Gastroesophageal sphincter (tissue), 4 donors: ENCODE data around the gene SEC14L2. TPM values are rescaled to one million over a fixed set of nuclear protein-coding genes. Genes with fewer than 3 reads are reported as not detected.
"Not testable (repeated sequence)": the region's sequence is repeated elsewhere in the genome, so short reads cannot be mapped to it uniquely, and the experiment has no call there.

Experiments used
- ATAC-seq: fragments of 150-250 bp; one replicate; pipeline ENCODE4 v1.9.1; 2016; ENCODE audit warnings: mild to moderate bottlenecking, moderate library complexity
- H3K27ac ChIP-seq, 4 donors: fragments of 200-600 bp; sonication (generic) in 3 of 4; 1 replicate in 3 of 4; 2 replicates in 1 of 4; pipeline ENCODE4 v1.5.1; 2016 to 2019
- H3K27me3 ChIP-seq: fragments of 200-600 bp; sonication (generic); one replicate; pipeline ENCODE4 v1.5.1; 2019
- H3K36me3 ChIP-seq, 2 donors: fragments of 200-600 bp; sonication (generic); one replicate each; pipeline ENCODE4 v1.5.1; 2019; ENCODE audit warnings: control low read depth in 1 of 2
- H3K4me1 ChIP-seq, 3 donors: fragments of 200-600 bp; sonication (generic); 1 replicate in 2 of 3; 2 replicates in 1 of 3; pipeline ENCODE4 v1.5.1; 2016 to 2019; ENCODE audit warnings: control low read depth in 2 of 3
- H3K4me3 ChIP-seq, 2 donors: fragments of 200-600 bp; sonication (generic); one replicate each; pipeline ENCODE4 v1.5.1; 2019; ENCODE audit warnings: mild to moderate bottlenecking in 1 of 2, moderate library complexity in 1 of 2
- H3K9me3 ChIP-seq, 3 donors: fragments of 200-600 bp; sonication (generic); one replicate each; pipeline ENCODE4 v1.5.1; 2017 to 2019; ENCODE audit warnings: control low read depth in 2 of 3
- CTCF ChIP-seq, 4 experiments: fragments of 200-600 bp in 2 of 4; fragments of 450-650 bp in 2 of 4; sonication (generic) in 1 of 4; IDR thresholded peaks; one replicate each; pipeline ENCODE4 v1.5.1; 2017 to 2019; ENCODE audit warnings: antibody characterized with exemption in 4 of 4, mild to moderate bottlenecking in 2 of 4, moderate library complexity in 2 of 4
- EP300 ChIP-seq: sonication (generic); formaldehyde crosslinking; IDR thresholded peaks from one replicate; pipeline ENCODE4 v1.6.1; 2017; ENCODE audit warnings: antibody characterized with exemption, mild to moderate bottlenecking
- POLR2A ChIP-seq, 2 donors: fragments of 450-650 bp; IDR thresholded peaks; one replicate each; pipeline ENCODE4 v1.6.1; 2017; ENCODE audit warnings: antibody characterized with exemption in 2 of 2, mild to moderate bottlenecking in 2 of 2, moderate library complexity in 1 of 2
- POLR2AphosphoS5 ChIP-seq: sonication (generic); formaldehyde crosslinking; IDR thresholded peaks from one replicate; pipeline ENCODE4 v1.6.1; 2017; ENCODE audit warnings: antibody characterized with exemption
- WGBS, 2 donors: methylation state at CpG; one replicate each; pipeline ENCODE4 v1.1.5; 2018; ENCODE audit warnings: low coverage in 1 of 2; 5-methylcytosine and 5-hydroxymethylcytosine counted together
- total RNA-seq, 4 donors: library from RNA; depleted of rRNA; stranded (reverse); fragments of >200 nt; gene quantifications; one replicate each; pipeline ENCODE4 v1.1.0, GENCODE V29; 2016

The SEC14L2 gene
- total RNA-seq, 4 donors from 2014 or later, result 8.1 to 27.2 (median 15.8) TPM

- Histone ChIP-seq H3K4me1 (peaks cover 0 to 45% (median 13%) of the 10 kb centered on the region in 3 donors), H3K4me3 (no peak overlapping the region), H3K36me3 (no peaks in the 10 kb centered on the region), H3K27ac (no peak overlapping the region), H3K27me3 (no peaks in the 10 kb centered on the region), H3K9me3 (no peaks in the 10 kb centered on the region)
- no peak for ATAC-seq
- no peak for TF ChIP-seq POLR2AphosphoS5
- no peak for TF ChIP-seq POLR2A (IDR thresholded peaks at IDR 0.05)
- no peak for TF ChIP-seq CTCF (IDR thresholded peaks at IDR 0.05)
- TF ChIP-seq EP300, result no peak
- WGBS, 2 donors, result 76% methylated on average over 4 of the region's 5 CpGs; no CpG with 5 or more reads in 1 of the 2 donors
These were observed 2.9 kb downstream of the SEC14L2 start for GRCh38 chr22:30399718-30400117.

DNA sequence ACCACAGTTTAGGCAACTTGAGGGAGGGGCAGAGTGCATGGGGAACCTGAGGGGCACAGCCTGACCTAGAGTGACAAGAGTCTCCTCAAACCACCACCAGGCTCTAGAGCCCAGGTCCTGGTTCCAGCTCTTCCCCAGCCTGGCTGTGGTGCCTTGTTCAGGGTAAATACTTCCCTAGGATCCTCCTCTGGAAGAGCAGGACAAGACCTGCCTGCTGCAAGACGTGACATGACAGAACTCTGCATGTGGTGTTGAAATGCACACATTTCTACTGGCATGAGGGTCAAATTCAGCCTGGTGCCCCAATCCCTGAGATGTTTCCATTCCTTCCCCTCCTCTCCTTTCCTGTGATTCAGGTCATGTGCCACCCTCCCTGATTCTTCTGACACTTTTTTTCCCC is 3.3 kb downstream of the SEC14L2 start:
- Histone ChIP-seq H3K27ac (no peak overlapping the region), H3K4me3 (no peak overlapping the region), H3K36me3 (peaks cover 0 to 3% of the 10 kb centered on the region in 2 donors), H3K9me3 (no peaks in the 10 kb centered on the region), H3K27me3 (no peaks in the 10 kb centered on the region), H3K4me1 (peaks cover 0 to 45% (median 13%) of the 10 kb centered on the region in 3 donors)
- TF ChIP-seq CTCF (IDR thresholded peaks at IDR 0.05), result no peak
- TF ChIP-seq EP300, result no peak
- no peak for TF ChIP-seq POLR2AphosphoS5
- no peak for TF ChIP-seq POLR2A (IDR thresholded peaks at IDR 0.05)
- no peak for ATAC-seq
- WGBS, 2 donors, result 50 to 63% methylated on average over 1 of the region's 1 CpG

- not testable (repeated sequence) for H3K27ac ChIP-seq, H3K27me3 ChIP-seq, H3K4me3 ChIP-seq, ATAC-seq, H3K9me3 ChIP-seq
- Histone ChIP-seq H3K36me3 (peaks cover 0 to 11% of the 10 kb centered on the region in 2 donors), H3K4me1 (peaks cover 0 to 43% (median 13%) of the 10 kb centered on the region in 3 donors)
- 85 to 92% methylated on average over 2 to 3 of the region's 3 CpGs for WGBS, 2 donors
These were observed 4.2 kb downstream of the SEC14L2 start for GRCh38 chr22:30401024-30401423.

DNA sequence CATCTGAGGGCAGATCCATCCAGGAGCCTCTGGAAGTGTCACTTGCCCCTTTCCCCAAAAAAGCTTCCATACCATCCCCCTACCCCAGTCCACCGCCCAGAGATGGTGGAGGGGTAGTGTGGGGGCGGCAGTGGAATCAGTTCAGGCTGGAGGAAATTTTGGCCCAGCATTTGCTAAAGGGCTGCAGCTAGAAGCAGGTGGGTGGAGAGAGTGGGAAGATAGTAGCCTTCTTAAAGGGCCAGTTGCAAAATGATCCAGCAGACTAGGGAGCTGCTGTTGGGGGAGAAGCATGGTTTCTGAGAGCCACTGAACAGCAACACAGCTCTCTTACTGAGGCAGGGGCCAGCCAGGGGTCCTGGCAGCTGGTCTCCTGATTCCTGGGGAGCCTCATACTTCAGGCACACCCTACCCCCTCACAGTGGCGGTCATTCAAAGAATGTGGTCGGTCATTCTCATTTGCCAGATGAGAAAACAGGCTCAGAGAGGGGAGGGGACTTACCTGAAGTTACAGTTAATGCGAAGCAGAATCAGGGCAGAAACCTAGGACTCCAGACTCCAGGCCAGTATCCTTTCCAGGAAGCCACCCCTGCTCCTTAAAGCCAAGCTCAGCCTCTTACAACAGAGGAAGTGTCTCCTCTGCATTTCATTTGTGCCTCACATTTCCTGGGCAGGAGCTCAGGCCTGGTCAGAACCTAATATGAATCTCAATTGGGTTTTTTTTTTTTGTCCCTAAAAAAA is 5.4 kb downstream of the SEC14L2 start:
- Histone ChIP-seq H3K4me3 (no peak overlapping the region), H3K36me3 (peaks cover 0 to 23% of the 10 kb centered on the region in 2 donors), H3K9me3 (no peaks in the 10 kb centered on the region), H3K27ac (no peak overlapping the region), H3K27me3 (no peaks in the 10 kb centered on the region), H3K4me1 (peaks cover 0 to 31% (median 9%) of the 10 kb centered on the region in 3 donors)
- no peak for ATAC-seq
- WGBS, 2 donors, result 31 to 70% methylated on average over 2 to 5 of the region's 5 CpGs
- TF ChIP-seq POLR2AphosphoS5, result no peak
- no peak for TF ChIP-seq POLR2A (IDR thresholded peaks at IDR 0.05)
- no peak for TF ChIP-seq CTCF (IDR thresholded peaks at IDR 0.05)
- TF ChIP-seq EP300, result no peak

GRCh38 chr22:30402766-30403104 is 5.9 kb downstream of the SEC14L2 start:
- not testable (repeated sequence) for H3K9me3 ChIP-seq, H3K27ac ChIP-seq, H3K4me3 ChIP-seq, H3K27me3 ChIP-seq, ATAC-seq
- Histone ChIP-seq H3K4me1 (peaks cover 0 to 26% (median 8%) of the 10 kb centered on the region in 3 donors), H3K36me3 (peaks cover 0 to 28% of the 10 kb centered on the region in 2 donors)
- WGBS, 2 donors, result 89 to 100% methylated on average over 4 to 5 of the region's 5 CpGs

- ATAC-seq, result no peak
- H3K36me3 ChIP-seq, result peaks cover 0 to 44% of the 10 kb centered on the region in 2 donors
- H3K4me1 ChIP-seq, result peaks cover 0 to 10% (median 0%) of the 10 kb centered on the region in 3 donors
- no peak for TF ChIP-seq EP300
- TF ChIP-seq POLR2AphosphoS5, result no peak
- no peak for TF ChIP-seq POLR2A (IDR thresholded peaks at IDR 0.05)
- no peak for TF ChIP-seq CTCF (IDR thresholded peaks at IDR 0.05)
- 77% methylated on average over 3 of the region's 6 CpGs; no CpG with 5 or more reads in 1 of the 2 donors for WGBS, 2 donors
- no peaks in the 10 kb centered on the region for H3K27me3 ChIP-seq
- no peak overlapping the region for H3K27ac ChIP-seq
- no peak overlapping the region for H3K4me3 ChIP-seq
- no peaks in the 10 kb centered on the region for H3K9me3 ChIP-seq
These were observed 7.5 kb downstream of the SEC14L2 start for GRCh38 chr22:30404307-30404706.
